GM15510 (cell line): ENCODE measurements around the gene GAS6.

Source experiments
- POLR2A ChIP-seq: IDR thresholded peaks from 3 replicates; pipeline ENCODE4 v1.6.1; 2011; ENCODE audit warnings: borderline replicate concordance; ENCODE audit not compliant: insufficient read length; ENCODE audit errors: extremely low read depth

GAS6 gene

GRCh38 chr13:113897161-113897560 lies 33.3 kb upstream of the GAS6 start:
- TF ChIP-seq POLR2A: no peak

- TF ChIP-seq POLR2A: no peak
Observed at GRCh38 chr13:113895436-113895835, 31.6 kb upstream of the GAS6 start.

GRCh38 chr13:113890774-113891480 lies 27.1 kb upstream of the GAS6 start:
- no peak for TF ChIP-seq POLR2A

GRCh38 chr13:113889467-113889866 lies 25.6 kb upstream of the GAS6 start:
- TF ChIP-seq POLR2A: no peak

GRCh38 chr13:113888701-113889330 lies 24.9 kb upstream of the GAS6 start:
- no peak for TF ChIP-seq POLR2A

- TF ChIP-seq POLR2A: no peak
Observed at GRCh38 chr13:113887700-113888201, 23.9 kb upstream of the GAS6 start.

GRCh38 chr13:113886561-113887112 lies 22.8 kb upstream of the GAS6 start:
- TF ChIP-seq POLR2A: no peak

GRCh38 chr13:113884821-113885220 lies 20.9 kb upstream of the GAS6 start:
- no peak for TF ChIP-seq POLR2A

GRCh38 chr13:113883921-113884804 lies 20.3 kb upstream of the GAS6 start:
- TF ChIP-seq POLR2A: no peak

GRCh38 chr13:113883314-113883811 lies 19.5 kb upstream of the GAS6 start:
- TF ChIP-seq POLR2A: no peak

GRCh38 chr13:113882716-113883115 lies 18.8 kb upstream of the GAS6 start:
- TF ChIP-seq POLR2A: no peak

- no peak for TF ChIP-seq POLR2A
Observed at GRCh38 chr13:113882267-113882630, 18.4 kb upstream of the GAS6 start.

GRCh38 chr13:113881614-113882266 lies 17.9 kb upstream of the GAS6 start:
- no peak for TF ChIP-seq POLR2A

- no peak for TF ChIP-seq POLR2A
Observed at GRCh38 chr13:113880651-113881611, 17.1 kb upstream of the GAS6 start.
